Gastrocnemius medialis (tissue), 4 donors: Measurements from ENCODE around the gene FGD5. TPM values are rescaled to one million over a fixed set of nuclear protein-coding genes. Genes with fewer than 3 reads are reported as not detected.

Experiments
- ATAC-seq, 2 donors: fragments of 150-250 bp; one replicate each; pipeline ENCODE4 v1.9.1; 2016
- DNase-seq, 2 donors: peaks; one replicate each; pipeline ENCODE4 v3.0.0-alpha.2; 2019
- H3K27ac ChIP-seq, 4 donors: fragments of 200-600 bp; sonication (generic); 1 replicate in 1 of 4; 2 replicates in 3 of 4; pipeline ENCODE4 v1.5.1; 2016 to 2018; ENCODE audit warnings: mild to moderate bottlenecking in 2 of 4, moderate library complexity in 1 of 4
- H3K27me3 ChIP-seq, 3 donors: fragments of 200-600 bp; sonication (generic) in 2 of 3; 1 replicate in 1 of 3; 2 replicates in 2 of 3; pipeline versions ENCODE4 v1.5.1 to v1.6.0; 2016 to 2019; ENCODE audit warnings: mild to moderate bottlenecking in 1 of 3, moderate library complexity in 1 of 3
- H3K36me3 ChIP-seq, 2 donors: fragments of 200-600 bp; sonication (generic) in 1 of 2; one replicate each; pipeline ENCODE4 v1.5.1; 2017 to 2018
- H3K4me1 ChIP-seq, 2 donors: fragments of 200-600 bp; sonication (generic) in 1 of 2; one replicate each; pipeline ENCODE4 v1.5.1; 2016 to 2017; ENCODE audit warnings: mild to moderate bottlenecking in 2 of 2
- H3K4me3 ChIP-seq, 4 donors: fragments of 200-600 bp; sonication (generic) in 3 of 4; 1 replicate in 1 of 4; 2 replicates in 3 of 4; pipeline ENCODE4 v1.5.1; 2016 to 2019; ENCODE audit warnings: mild to moderate bottlenecking in 2 of 4
- H3K9me3 ChIP-seq, 3 donors: fragments of 200-600 bp; sonication (generic) in 2 of 3; 1 replicate in 1 of 3; 2 replicates in 2 of 3; pipeline ENCODE4 v1.5.1; 2016 to 2019
- CTCF ChIP-seq, 5 experiments: fragments of 450-650 bp in 3 of 5; fragments of 200-600 bp in 2 of 5; sonication (generic) in 2 of 5; IDR thresholded peaks in 4 of 5; conservative IDR thresholded peaks in 1 of 5; 1 replicate in 4 of 5; 2 replicates in 1 of 5; pipeline ENCODE4 v1.5.1; 2016 to 2019; ENCODE audit warnings: antibody characterized with exemption in 5 of 5, mild to moderate bottlenecking in 3 of 5, moderate library complexity in 3 of 5
- POLR2A ChIP-seq, 2 donors: fragments of 450-650 bp; IDR thresholded peaks; one replicate each; pipeline ENCODE4 v1.6.1; 2017; ENCODE audit warnings: antibody characterized with exemption in 2 of 2, mild to moderate bottlenecking in 2 of 2, moderate library complexity in 2 of 2
- in situ Hi-C, 4 donors: fragments of 200-750 bp; cut with MboI; loops; one replicate each; pipeline versions ENCODE4 v1.15.0 to v1.8.0; 2017; ENCODE audit warnings: low sequenced_read_pairs in 4 of 4
- intact Hi-C: fragments of 100-400 bp; cut with DNase I; formaldehyde crosslinking; loops from one replicate; pipeline ENCODE4 v1.15.1; 2023; ENCODE audit warnings: low total_unique reads
- total RNA-seq, 4 donors: library from RNA; depleted of rRNA; stranded (reverse); fragments of >200 nt; gene quantifications; one replicate each; pipeline versions ENCODE4 v1.1.0 to v1.2.3, GENCODE V29; 2016

Gene FGD5
- total RNA-seq, 4 donors from 2014 or later, result 4.4 to 8.4 (median 5.2) TPM

- ATAC-seq (no peak), DNase-seq (no peak)
- H3K27ac ChIP-seq, result no peak overlapping the region
- H3K27me3 ChIP-seq, result no peaks in the 10 kb centered on the region
- H3K9me3 ChIP-seq, result peaks cover 0 to 8% (median 0%) of the 10 kb centered on the region in 3 donors
- no peaks in the 10 kb centered on the region for H3K4me1 ChIP-seq
- intact Hi-C loops, result no loop called here
- no peaks in the 10 kb centered on the region for H3K36me3 ChIP-seq
- TF ChIP-seq POLR2A (IDR thresholded peaks at IDR 0.05), result no peak
- TF ChIP-seq CTCF (IDR thresholded peaks at IDR 0.05 in 4 of 5, conservative IDR thresholded peaks at IDR 0.05 in 1 of 5), result no peak
- in situ Hi-C loops, result loop anchor here in 1 of 4 donors (25.0 kb wide), 1 partner anchor 137 kb away; no protein-coding TSS in a partner anchor
- no peak overlapping the region for H3K4me3 ChIP-seq
These were observed 43.2 kb upstream of the FGD5 start for GRCh38 chr3:14775563-14775962.

GRCh38 chr3:14779069-14779685 is 39.6 kb upstream of the FGD5 start:
- H3K4me1 ChIP-seq, result no peaks in the 10 kb centered on the region
- intact Hi-C loops, result no loop called here
- no peak overlapping the region for H3K27ac ChIP-seq
- H3K4me3 ChIP-seq, result peak overlapping the region in 1 of 4 donors; percentile 29
- H3K9me3 ChIP-seq, result peaks cover 0 to 8% (median 0%) of the 10 kb centered on the region in 3 donors
- H3K27me3 ChIP-seq, result no peaks in the 10 kb centered on the region
- DNase-seq, result no peak
- TF ChIP-seq POLR2A (IDR thresholded peaks at IDR 0.05) (no peak), CTCF (IDR thresholded peaks at IDR 0.05 in 4 of 5, conservative IDR thresholded peaks at IDR 0.05 in 1 of 5) (no peak)
- H3K36me3 ChIP-seq, result no peaks in the 10 kb centered on the region
- ATAC-seq, result no peak
- in situ Hi-C loops, result loop anchor here in 1 of 4 donors (25.0 kb wide), 1 partner anchor 133 kb away; no protein-coding TSS in a partner anchor

GRCh38 chr3:14780927-14781507 is 37.7 kb upstream of the FGD5 start:
- intact Hi-C loops, result loop anchor here (5.0 kb wide), 1 partner anchor 109 kb away; no protein-coding TSS in a partner anchor
- Histone ChIP-seq H3K27me3 (no peaks in the 10 kb centered on the region), H3K36me3 (no peaks in the 10 kb centered on the region), H3K4me1 (no peaks in the 10 kb centered on the region), H3K4me3 (no peak overlapping the region), H3K27ac (no peak overlapping the region), H3K9me3 (peaks cover 0 to 8% (median 0%) of the 10 kb centered on the region in 3 donors)
- DNase-seq, result no peak
- TF ChIP-seq POLR2A (IDR thresholded peaks at IDR 0.05) (no peak), CTCF (IDR thresholded peaks at IDR 0.05 in 4 of 5, conservative IDR thresholded peaks at IDR 0.05 in 1 of 5) (peak in 2 of 5 experiments; percentile 34 to 38)
- no peak for ATAC-seq
- in situ Hi-C loops, result loop anchor here in 1 of 4 donors (25.0 kb wide), 1 partner anchor 131 kb away; no protein-coding TSS in a partner anchor

GRCh38 chr3:14783480-14784086 is 35.2 kb upstream of the FGD5 start:
- Histone ChIP-seq H3K9me3 (peaks cover 0 to 6% (median 0%) of the 10 kb centered on the region in 3 donors), H3K36me3 (no peaks in the 10 kb centered on the region), H3K27me3 (peaks cover 0 to 3% (median 0%) of the 10 kb centered on the region in 3 donors), H3K4me3 (no peak overlapping the region), H3K27ac (no peak overlapping the region), H3K4me1 (no peaks in the 10 kb centered on the region)
- intact Hi-C loops (loop anchor here (5.0 kb wide), 1 partner anchor 111 kb away; no protein-coding TSS in a partner anchor), in situ Hi-C loops (loop anchor here in 1 of 4 donors (25.0 kb wide), 1 partner anchor 129 kb away; no protein-coding TSS in a partner anchor)
- TF ChIP-seq POLR2A (IDR thresholded peaks at IDR 0.05), result no peak
- no peak for TF ChIP-seq CTCF (IDR thresholded peaks at IDR 0.05 in 4 of 5, conservative IDR thresholded peaks at IDR 0.05 in 1 of 5)
- DNase-seq (no peak), ATAC-seq (no peak)
